B cell (primary cell): ENCODE results near the gene MUC6. TPM values are rescaled to one million over a fixed set of nuclear protein-coding genes. Genes with fewer than 3 reads are reported as not detected.

Experiments
- ATAC-seq: fragments of 200-7000 bp; cut with Tn5 transposase; one replicate; pipeline ENCODE4 v1.10.0; 2021; ENCODE audit warnings: low read depth, mild to moderate bottlenecking, moderate number of reproducible peaks, moderate library complexity
- CTCF ChIA-PET: fragments of 350-600 bp; sonication (Branson Sonifier 250); formaldehyde crosslinking; loops from one replicate; lab custom pipeline; 2021; ENCODE audit warnings: antibody characterized with exemption, inconsistent platforms; lab: Charles Lee
- POLR2A ChIA-PET: fragments of 350-600 bp; sonication (Branson Sonifier 250); formaldehyde crosslinking; loops from one replicate; lab custom pipeline; 2021; ENCODE audit warnings: antibody characterized with exemption; lab: Charles Lee
- DNase-seq: peaks from one replicate; pipeline ENCODE4 v3.0.0; 2013
- H2AFZ ChIP-seq: 2 replicates; pipeline ENCODE4 v1.6.1; 2012; ENCODE audit warnings: mild to moderate bottlenecking, low read depth, low read length; ENCODE audit not compliant: insufficient read depth, poor library complexity, severe bottlenecking
- H3K27ac ChIP-seq, 2 donors: 1 replicate in 1 of 2; 2 replicates in 1 of 2; pipeline ENCODE4 v1.5.1; 2012 to 2013; ENCODE audit warnings: low read length in 2 of 2, mild to moderate bottlenecking in 2 of 2, moderate library complexity in 1 of 2
- H3K27me3 ChIP-seq, 4 experiments: fragments of 200-600 bp in 1 of 4; sonication (generic) in 1 of 4; replicated peaks in 1 of 4; 1 replicate in 2 of 4; 2 replicates in 2 of 4; pipeline versions ENCODE4 v1.6.1 to v1.7.0; 2013 to 2016; ENCODE audit warnings: low read length in 3 of 4, mild to moderate bottlenecking in 2 of 4, mixed read lengths in 1 of 4, moderate library complexity in 1 of 4; ENCODE audit not compliant: insufficient read depth in 4 of 4, control insufficient read depth in 3 of 4; ENCODE audit errors: control extremely low read depth in 1 of 4
- H3K36me3 ChIP-seq, 2 experiments: replicated peaks in 1 of 2; 1 replicate in 1 of 2; 2 replicates in 1 of 2; pipeline versions ENCODE4 v1.6.1 to v1.7.1; 2013; ENCODE audit warnings: low read length in 1 of 2; ENCODE audit not compliant: insufficient read depth in 2 of 2, control insufficient read depth in 1 of 2; ENCODE audit errors: control extremely low read depth in 1 of 2, extremely low read depth in 1 of 2
- H3K4me1 ChIP-seq, 2 donors: fragments of 200-600 bp in 1 of 2; sonication (generic) in 1 of 2; 1 replicate in 1 of 2; 2 replicates in 1 of 2; pipeline versions ENCODE4 v1.5.1 to v1.6.1; 2013 to 2017; ENCODE audit warnings: low read length in 2 of 2; ENCODE audit not compliant: control insufficient read depth in 2 of 2, insufficient read depth in 2 of 2
- H3K4me2 ChIP-seq: replicated peaks from 2 replicates; pipeline ENCODE3; 2012; ENCODE audit warnings: mild to moderate bottlenecking, low read depth, low read length; ENCODE audit not compliant: poor library complexity, severe bottlenecking
- H3K4me3 ChIP-seq, 5 experiments: fragments of 200-600 bp in 1 of 5; sonication (generic) in 1 of 5; 1 replicate in 3 of 5; 2 replicates in 2 of 5; pipeline versions ENCODE4 v1.5.1 to v1.7.0; 2011 to 2016; ENCODE audit warnings: low read length in 4 of 5, mild to moderate bottlenecking in 4 of 5, low read depth in 2 of 5, control low read depth in 1 of 5, moderate library complexity in 1 of 5; ENCODE audit not compliant: insufficient read depth in 1 of 5; ENCODE audit errors: control extremely low read depth in 1 of 5, extremely low read depth in 1 of 5
- H3K79me2 ChIP-seq: fragments of 200-600 bp; sonication (generic); one replicate; pipeline ENCODE4 v1.6.0; 2016; ENCODE audit warnings: low read length; ENCODE audit not compliant: control insufficient read depth, insufficient read depth
- H3K9ac ChIP-seq: fragments of 200-600 bp; sonication (generic); 2 replicates; pipeline ENCODE4 v1.6.1; 2017; ENCODE audit warnings: mild to moderate bottlenecking, low read length, moderate library complexity
- H3K9me3 ChIP-seq, 3 donors: one replicate each; pipeline versions ENCODE4 v1.6.1 to v1.7.1; 2013; ENCODE audit warnings: low read length in 2 of 3; ENCODE audit not compliant: control insufficient read depth in 2 of 3, insufficient read depth in 1 of 3; ENCODE audit errors: control extremely low read depth in 1 of 3
- H4K20me1 ChIP-seq: 2 replicates; pipeline ENCODE4 v1.6.0; 2012; ENCODE audit warnings: mild to moderate bottlenecking, low read length; ENCODE audit not compliant: insufficient read depth, control insufficient read depth, poor library complexity, severe bottlenecking
- H3K27ac Mint-ChIP-seq: one replicate; pipeline ENCODE4 v1.8.0; 2021; ENCODE audit warnings: mixed read lengths
- H3K27me3 Mint-ChIP-seq: one replicate; pipeline ENCODE4 v1.8.0; 2021; ENCODE audit warnings: mixed read lengths
- H3K4me1 Mint-ChIP-seq: one replicate; pipeline ENCODE4 v1.8.0; 2021; ENCODE audit warnings: mixed read lengths
- H3K4me3 Mint-ChIP-seq: one replicate; pipeline ENCODE4 v1.8.0; 2021; ENCODE audit warnings: mixed read lengths
- H3K9me3 Mint-ChIP-seq: one replicate; pipeline ENCODE4 v1.8.0; 2022; ENCODE audit warnings: mixed read lengths; ENCODE audit not compliant: insufficient read depth
- CTCF ChIP-seq: fragments of 200-600 bp; IDR thresholded peaks from one replicate; pipeline ENCODE4 v1.8.0; 2022; ENCODE audit warnings: antibody characterized with exemption, mild to moderate bottlenecking
- EZH2 ChIP-seq: IDR thresholded peaks from 2 replicates; pipeline ENCODE4 v1.6.1; 2012; ENCODE audit warnings: borderline replicate concordance, low read depth, mild to moderate bottlenecking, moderate library complexity, low read length; ENCODE audit not compliant: insufficient read depth, poor library complexity, severe bottlenecking
- WGBS: methylation state at CpG from one replicate; pipeline ENCODE4 v1.1.5; 2013; ENCODE audit warnings: missing lambda C conversion rate; ENCODE audit not compliant: insufficient coverage; 5-methylcytosine and 5-hydroxymethylcytosine counted together
- intact Hi-C: fragments of 100-400 bp; cut with micrococcal nuclease; formaldehyde crosslinking; loops from one replicate; pipeline ENCODE4 v1.10.0; 2022
- polyA plus RNA-seq: library from polyadenylated mRNA; depleted of rRNA; stranded (reverse); fragments of >200 nt; gene quantifications from 2 replicates; pipeline ENCODE4 v1.2.3, GENCODE V29; 2012
- total RNA-seq, 2 donors: library from RNA; stranded (reverse); fragments of 120-200 nt in 1 of 2; gene quantifications; 1 replicate in 1 of 2; 2 replicates in 1 of 2; pipeline versions ENCODE4 v1.2.3 to v1.2.4, GENCODE V29; 2013 to 2022

The MUC6 gene
- total and polyA plus RNA-seq, 2 donors (not counting 1 experiment from before 2014, with no cell fraction given), result not detected

GRCh38 chr11:1014276-1014675 is 22.2 kb downstream of the MUC6 start:
- no peak overlapping the region for H3K27ac Mint-ChIP-seq
- no peak overlapping the region for H3K4me3 ChIP-seq
- peaks cover 4% of the 10 kb centered on the region for H3K9me3 Mint-ChIP-seq
- peaks cover 16% of the 10 kb centered on the region for H3K79me2 ChIP-seq
- H3K4me1 Mint-ChIP-seq, result no peaks in the 10 kb centered on the region
- no peaks in the 10 kb centered on the region for H3K9me3 ChIP-seq
- no peaks in the 10 kb centered on the region for H4K20me1 ChIP-seq
- CTCF ChIA-PET, result no interaction called here
- TF ChIP-seq CTCF (no peak), EZH2 (no peak)
- DNase-seq (no peak), ATAC-seq (no peak)
- POLR2A ChIA-PET, result no interaction called here
- H2AFZ ChIP-seq, result no peak overlapping the region
- intact Hi-C loops, result no loop called here
- no peak overlapping the region for H3K27ac ChIP-seq
- H3K9ac ChIP-seq, result no peak overlapping the region
- no peak overlapping the region for H3K4me3 Mint-ChIP-seq
- peaks cover 0 to 22% of the 10 kb centered on the region in 2 experiments for H3K36me3 ChIP-seq
- H3K4me2 ChIP-seq, result no peak overlapping the region
- no peaks in the 10 kb centered on the region for H3K27me3 Mint-ChIP-seq
- 89% methylated on average over 14 of the region's 14 CpGs for WGBS
- no peaks in the 10 kb centered on the region for H3K27me3 ChIP-seq
- no peaks in the 10 kb centered on the region for H3K4me1 ChIP-seq

- no peak overlapping the region for H2AFZ ChIP-seq
- no peak overlapping the region for H3K9ac ChIP-seq
- intact Hi-C loops, result no loop called here
- H3K9me3 Mint-ChIP-seq, result peaks cover 4% of the 10 kb centered on the region
- ChIA-PET CTCF (no interaction called here), POLR2A (no interaction called here)
- no peak overlapping the region for H3K27ac ChIP-seq
- peaks cover 0 to 22% of the 10 kb centered on the region in 2 experiments for H3K36me3 ChIP-seq
- 96% methylated on average over 10 of the region's 12 CpGs for WGBS
- TF ChIP-seq CTCF (no peak), EZH2 (no peak)
- no peaks in the 10 kb centered on the region for H3K27me3 ChIP-seq
- H4K20me1 ChIP-seq, result no peaks in the 10 kb centered on the region
- H3K4me3 ChIP-seq, result no peak overlapping the region
- no peak for ATAC-seq
- H3K27me3 Mint-ChIP-seq, result no peaks in the 10 kb centered on the region
- no peak for DNase-seq
- H3K4me3 Mint-ChIP-seq, result no peak overlapping the region
- H3K79me2 ChIP-seq, result peaks cover 16% of the 10 kb centered on the region
- H3K4me1 Mint-ChIP-seq, result no peaks in the 10 kb centered on the region
- H3K9me3 ChIP-seq, result no peaks in the 10 kb centered on the region
- no peaks in the 10 kb centered on the region for H3K4me1 ChIP-seq
- H3K27ac Mint-ChIP-seq, result no peak overlapping the region
- no peak overlapping the region for H3K4me2 ChIP-seq
These were observed 22.9 kb downstream of the MUC6 start for GRCh38 chr11:1013631-1013935.
